GM18499 (cell line): Measurements from ENCODE around the gene ARFGAP1.

ENCODE experiments used
- ATAC-seq: cut with Tn5 transposase; IDR thresholded peaks from one replicate; pipeline ENCODE4 v1.9.1; 2021; ENCODE audit warnings: moderate number of reproducible peaks; ENCODE audit not compliant: insufficient read depth, unreplicated experiment

ARFGAP1 gene

GRCh38 chr20:63316502-63316921 lies 43.9 kb downstream of the ARFGAP1 start:
- ATAC-seq: no peak

- ATAC-seq: no peak
Observed at GRCh38 chr20:63317061-63317460, 44.4 kb downstream of the ARFGAP1 start.

GRCh38 chr20:63317601-63318291 lies 45.1 kb downstream of the ARFGAP1 start:
- ATAC-seq: no peak

- ATAC-seq: no peak
Observed at GRCh38 chr20:63318391-63319163, 46.0 kb downstream of the ARFGAP1 start.

GRCh38 chr20:63319164-63320040 lies 46.8 kb downstream of the ARFGAP1 start:
- ATAC-seq: no peak

- no peak for ATAC-seq
Observed at GRCh38 chr20:63320041-63320511, 47.5 kb downstream of the ARFGAP1 start.

GRCh38 chr20:63320616-63321147 lies 48.1 kb downstream of the ARFGAP1 start:
- no peak for ATAC-seq

- ATAC-seq: no peak
Observed at GRCh38 chr20:63321148-63321831, 48.7 kb downstream of the ARFGAP1 start.

GRCh38 chr20:63322146-63322932 lies 49.7 kb downstream of the ARFGAP1 start:
- ATAC-seq: no peak

- no peak for ATAC-seq
Observed at GRCh38 chr20:63322933-63323273, 50.3 kb downstream of the ARFGAP1 start.

- no peak for ATAC-seq
Observed at GRCh38 chr20:63323357-63323981, 50.9 kb downstream of the ARFGAP1 start.

GRCh38 chr20:63325021-63325471 lies 52.4 kb downstream of the ARFGAP1 start:
- ATAC-seq: no peak

- no peak for ATAC-seq
Observed at GRCh38 chr20:63325554-63326313, 53.1 kb downstream of the ARFGAP1 start.

GRCh38 chr20:63326314-63327230 lies 54.0 kb downstream of the ARFGAP1 start:
- ATAC-seq: no peak

GRCh38 chr20:63327231-63327745 lies 54.7 kb downstream of the ARFGAP1 start:
- ATAC-seq: no peak

- ATAC-seq: no peak
Observed at GRCh38 chr20:63328026-63328700, 55.5 kb downstream of the ARFGAP1 start.
